LHCN-M2 (cell line): ENCODE data around the gene BORCS5. TPM values are rescaled to one million over a fixed set of nuclear protein-coding genes. Genes with fewer than 3 reads are reported as not detected.

Source experiments
- DNase-seq: peaks from one replicate; pipeline ENCODE4 v3.0.0-alpha.2; 2012; ENCODE audit warnings: low read depth
- total RNA-seq: library from RNA; depleted of rRNA; stranded (reverse); fragments of >200 nt; gene quantifications from 2 replicates; pipeline ENCODE4 v1.2.3, GENCODE V29; 2014; rRNA removed

Gene BORCS5
- total RNA-seq, 1 experiment from 2014 or later: 6.5 TPM

GRCh38 chr12:12511021-12511783 is 154.3 kb downstream of the BORCS5 start:
- no peak for DNase-seq

DNA sequence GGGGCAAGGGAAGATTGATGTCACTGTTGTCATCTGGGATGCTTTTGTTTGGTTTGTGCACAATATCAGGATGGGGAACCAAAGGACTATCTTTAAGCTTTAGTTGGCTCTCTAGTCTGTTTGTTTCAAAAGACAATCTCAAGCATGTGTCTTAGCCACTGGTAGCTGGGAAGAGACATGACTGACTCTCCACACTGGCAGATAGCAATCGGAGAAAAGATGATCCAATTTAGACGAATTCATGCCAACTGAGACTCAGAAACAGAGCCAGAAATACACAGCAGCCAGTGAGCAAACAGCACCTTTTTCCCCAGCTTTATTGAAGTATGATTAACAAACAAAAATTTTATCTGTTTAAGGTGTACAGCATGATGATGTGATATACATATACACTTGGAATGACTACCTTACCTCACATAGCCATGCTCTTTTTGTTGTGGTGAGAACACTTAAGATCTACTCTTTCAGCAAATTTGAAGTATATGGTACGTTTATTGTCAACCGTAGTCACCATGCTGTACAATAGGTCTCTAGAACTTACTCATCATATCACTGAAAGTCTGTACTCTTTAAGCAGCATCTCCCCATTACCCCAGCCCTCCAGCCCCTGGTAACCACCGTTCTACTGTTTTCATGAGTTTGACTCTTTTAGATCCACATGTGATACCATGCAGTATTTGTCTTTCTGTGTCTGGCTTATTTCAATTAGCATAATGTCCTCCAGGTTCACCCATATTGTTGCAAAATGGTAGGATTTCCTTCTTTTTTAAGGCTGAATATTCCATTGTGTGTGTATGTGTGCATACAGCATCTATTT is 155.2 kb downstream of the BORCS5 start:
- no peak for DNase-seq

- DNase-seq: no peak
These were observed 156.6 kb downstream of the BORCS5 start for GRCh38 chr12:12513416-12514006.

- DNase-seq: no peak
These were observed 161.6 kb downstream of the BORCS5 start for GRCh38 chr12:12518464-12518845.

DNA sequence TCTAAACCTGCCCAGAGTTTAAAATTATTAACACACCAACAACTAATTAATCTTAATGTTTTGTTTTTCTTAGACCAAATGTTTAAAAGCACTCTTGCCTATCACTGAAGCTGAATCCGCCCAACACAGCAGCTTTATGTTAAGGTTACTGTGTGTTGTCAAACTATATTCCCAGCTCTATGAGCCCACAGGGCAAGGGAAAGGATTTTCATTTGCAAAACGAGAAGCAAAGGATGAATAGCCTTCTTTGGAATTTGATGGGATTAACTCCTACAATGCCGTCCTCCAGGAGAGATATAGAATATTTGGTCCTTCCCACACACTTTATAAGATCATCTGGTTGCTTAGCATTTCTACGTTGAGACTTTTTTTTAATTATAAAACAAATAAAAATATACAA is 162.0 kb downstream of the BORCS5 start:
- no peak for DNase-seq

Other genes with a start within 250 kb of the BORCS5 start
- 8.0 and 10.3 TPM in 2 replicates for gene LRP6, start 90.0 kb upstream of the BORCS5 start, total RNA-seq
- 0.23 and 0.26 TPM in 2 replicates for gene MANSC1, start 6.8 kb upstream of the BORCS5 start, total RNA-seq
- gene DUSP16, start 205.8 kb downstream of the BORCS5 start, total RNA-seq: 0.58 and 0.80 TPM in 2 replicates